HG02571 (cell line): ENCODE results near the gene MTMR3.
"Not testable (repeated sequence)": the region's sequence is repeated elsewhere in the genome, so short reads cannot be mapped to it uniquely, and the experiment has no call there.

Experiments used
- ATAC-seq: cut with Tn5 transposase; IDR thresholded peaks from one replicate; pipeline ENCODE4 v1.9.1; 2021; ENCODE audit warnings: mild to moderate bottlenecking, moderate library complexity; ENCODE audit not compliant: unreplicated experiment

The MTMR3 gene

GRCh38 chr22:29956680-29957079, 73.7 kb downstream of the MTMR3 start:
- ATAC-seq, result no peak

GRCh38 chr22:29958170-29958569, 75.2 kb downstream of the MTMR3 start:
- no peak for ATAC-seq

GRCh38 chr22:29964776-29965175, 81.8 kb downstream of the MTMR3 start:
- ATAC-seq, result no peak

GRCh38 chr22:29967461-29967860, 84.5 kb downstream of the MTMR3 start:
- no peak for ATAC-seq

- no peak for ATAC-seq
Observed at GRCh38 chr22:29971607-29972006, 88.6 kb downstream of the MTMR3 start.

- ATAC-seq, result no peak
Observed at GRCh38 chr22:29972121-29972520, 89.1 kb downstream of the MTMR3 start.

- ATAC-seq, result no peak
Observed at GRCh38 chr22:29973269-29973668, 90.3 kb downstream of the MTMR3 start.

- ATAC-seq, result not testable (repeated sequence)
Observed at GRCh38 chr22:29973680-29974079, 90.7 kb downstream of the MTMR3 start.

- no peak for ATAC-seq
Observed at GRCh38 chr22:29975494-29975893, 92.5 kb downstream of the MTMR3 start.

- ATAC-seq, result no peak
Observed at GRCh38 chr22:29977107-29977506, 94.1 kb downstream of the MTMR3 start.

- no peak for ATAC-seq
Observed at GRCh38 chr22:29979777-29980321, 96.9 kb downstream of the MTMR3 start.

- ATAC-seq, result no peak
Observed at GRCh38 chr22:29983296-29983917, 100.4 kb downstream of the MTMR3 start.

GRCh38 chr22:29985912-29986311, 102.9 kb downstream of the MTMR3 start:
- no peak for ATAC-seq

GRCh38 chr22:29987137-29987536, 104.2 kb downstream of the MTMR3 start:
- no peak for ATAC-seq

GRCh38 chr22:29988719-29989118, 105.7 kb downstream of the MTMR3 start:
- ATAC-seq, result no peak

GRCh38 chr22:29989446-29989845, 106.5 kb downstream of the MTMR3 start:
- ATAC-seq, result no peak

GRCh38 chr22:29992341-29993275, 109.6 kb downstream of the MTMR3 start:
- no peak for ATAC-seq

- no peak for ATAC-seq
Observed at GRCh38 chr22:29994027-29994715, 111.2 kb downstream of the MTMR3 start.

- no peak for ATAC-seq
Observed at GRCh38 chr22:29994943-29995342, 112.0 kb downstream of the MTMR3 start.

- no peak for ATAC-seq
Observed at GRCh38 chr22:29997107-29997506, 114.1 kb downstream of the MTMR3 start.

- no peak for ATAC-seq
Observed at GRCh38 chr22:29997516-29997915, 114.5 kb downstream of the MTMR3 start.
